Measurements from ENCODE around the gene LENEP.

DNA sequence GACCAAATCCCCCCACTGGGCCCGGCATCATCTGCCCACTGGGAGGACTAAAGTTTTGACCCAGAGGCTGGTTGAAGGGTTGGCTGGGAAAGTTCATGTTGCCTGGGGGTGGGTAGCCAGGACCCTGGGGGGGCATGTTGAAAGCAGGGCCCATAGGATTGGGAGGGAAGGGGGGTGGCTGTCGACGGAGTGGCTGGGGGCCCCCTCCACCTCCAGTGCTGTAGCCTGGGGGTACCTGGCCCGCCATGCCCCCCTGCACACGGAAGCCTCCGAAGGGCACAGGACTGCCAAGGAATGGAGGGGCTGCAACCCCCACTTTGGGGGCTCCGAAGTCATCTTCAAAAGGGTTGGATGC, 34.0 kb upstream of the LENEP start:
- TF ChIP-seq EZH2 (IDR thresholded peaks at IDR 0.05; ENCODE audit: low read length) (no peak), CTCF (optimal IDR thresholded peaks at IDR 0.05 in 1 of 3, IDR thresholded peaks at IDR 0.05 in 1 of 3, conservative IDR thresholded peaks at IDR 0.05 in 1 of 3; ENCODE audit: extremely low read depth in 1 of 3, insufficient read depth in 2 of 3, low read length in 3 of 3) (no peak)

Measured in keratinocyte (primary cell).